ENCODE data around the gene WDSUB1. TPM values are rescaled to one million over a fixed set of nuclear protein-coding genes. Genes with fewer than 3 reads are reported as not detected.
A peak's percentile ranks its signal among the peaks of the same experiment; 100 is the strongest.

Gene WDSUB1
- total and polyA plus RNA-seq, 9 of the 15 experiments (the other 6 are each of a cell fraction or from before 2014, with no cell fraction given) = 5.2 to 13.7 (median 9.4) TPM

- TF ChIP-seq NR2C2 (CRISPR knock-in tag; IDR thresholded peaks at IDR 0.05) (no peak), NR2C2 (tag; IDR thresholded peaks at IDR 0.05) (no peak), BHLHE40 (IDR thresholded peaks at IDR 0.05; ENCODE audit: low read length) (no peak), NEUROD1 (IDR thresholded peaks at IDR 0.05; ENCODE audit: borderline replicate concordance, low read depth, low read length, partially characterized antibody) (no peak), ZNF511 (CRISPR knock-in tag; IDR thresholded peaks at IDR 0.05) (no peak), TARDBP (IDR thresholded peaks at IDR 0.05) (no peak)
Observed at GRCh38 chr2:159227467-159227866, 59.0 kb downstream of the WDSUB1 start (continued).

- BruUV-seq (replicated peaks) = no TSS peak
- Histone ChIP-seq H3K9ac (ENCODE audit: insufficient read depth in 1 of 2, low read depth in 2 of 2, low read length in 2 of 2) (no peak overlapping the region), H4K20me1 (replicated peaks; ENCODE audit: control insufficient read depth, insufficient read depth, low read length) (no peaks in the 10 kb centered on the region), H3K9me1 (ENCODE audit: control insufficient read depth, insufficient read depth, low read length) (no peaks in the 10 kb centered on the region), H3K27ac (ENCODE audit: extremely low read depth, low read depth, low read length) (peak overlapping the region; percentile 25; the same call in 1 of the 3 replicates), H3K27me3 (ENCODE audit: control insufficient read depth in 2 of 2, insufficient read depth in 2 of 2, low read length in 2 of 2) (no peaks in the 10 kb centered on the region), H3K79me2 (ENCODE audit: control insufficient read depth, insufficient read depth, low read length) (no peaks in the 10 kb centered on the region), H3K4me2 (ENCODE audit: insufficient read depth, low read length) (no peak overlapping the region), H3K36me3 (ENCODE audit: control insufficient read depth, insufficient read depth, low read length) (no peaks in the 10 kb centered on the region), H3K4me1 (replicated peaks in 1 of 2; ENCODE audit: control insufficient read depth in 2 of 2, insufficient read depth in 2 of 2, low read length in 2 of 2) (peaks cover 6 to 7% of the 10 kb centered on the region in 2 experiments), H3K4me3 (no peak overlapping the region), H2AFZ (ENCODE audit: low read depth, low read length) (peak overlapping the region; percentile 79), H3K9me3 (replicated peaks; ENCODE audit: control insufficient read depth, insufficient read depth, low read depth, low read length) (no peaks in the 10 kb centered on the region)
- ChIA-PET CTCF (ENCODE audit: low intra/inter-chr PET ratio) (no interaction called here), POLR2A (interaction anchor here (0.6 to 1.4 kb wide), 5 partner anchors 9 to 371 kb away, joined by 3 to 6 read pairs (median 3); no protein-coding TSS in a partner anchor)
- peak in 1 of 4 experiments; percentile 36 for DNase-seq (ENCODE audit: extremely low read depth in 1 of 4, low spot score in 3 of 4)
- in situ Hi-C loops (cut with MboI) (no loop called here), intact Hi-C loops (cut with micrococcal nuclease) (no loop called here)
- no peak for FAIRE-seq
- peak; percentile 22; the same call in 2 of the 3 replicates for ATAC-seq
- 0 out of 2 replicates have a peak, but pooled peaks have one; percentile 16 for TF ChIP-seq EP400 (IDR thresholded peaks at IDR 0.05)
- no peak for TF ChIP-seq ARHGAP35 (IDR thresholded peaks at IDR 0.05; ENCODE audit: partially characterized antibody)
- TF ChIP-seq LARP7 (IDR thresholded peaks at IDR 0.05) = no peak
- TF ChIP-seq HDGF (IDR thresholded peaks at IDR 0.05) = no peak
- TF ChIP-seq SMAD2 (IDR thresholded peaks at IDR 0.05; ENCODE audit: low read depth, low read length) = no peak
- TF ChIP-seq CBX1 (IDR thresholded peaks at IDR 0.05; ENCODE audit: low read depth) = 0 out of 2 replicates have a peak, but pooled peaks have one; percentile 28
- TF ChIP-seq ZNF79 (CRISPR knock-in tag; IDR thresholded peaks at IDR 0.05; ENCODE audit: low read depth) = no peak
- TF ChIP-seq ZNF584 (CRISPR knock-in tag; IDR thresholded peaks at IDR 0.05; ENCODE audit: low read depth) = no peak
- no peak for TF ChIP-seq CEBPG (CRISPR knock-in tag; IDR thresholded peaks at IDR 0.05)
- TF ChIP-seq CEBPG (tag; conservative IDR thresholded peaks at IDR 0.05 in 1 of 2, IDR thresholded peaks at IDR 0.05 in 1 of 2) = no peak
- TF ChIP-seq NFIC (IDR thresholded peaks at IDR 0.05) = 0 out of 2 replicates have a peak, but pooled peaks have one; percentile 11
- TF ChIP-seq FOXK1 (CRISPR knock-in tag; IDR thresholded peaks at IDR 0.05; ENCODE audit: borderline replicate concordance) = no peak
- no peak for TF ChIP-seq GABPB1 (CRISPR knock-in tag; IDR thresholded peaks at IDR 0.05)
- 0 out of 2 replicates have a peak, but pooled peaks have one; percentile 16 for TF ChIP-seq SMARCC2 (IDR thresholded peaks at IDR 0.05; ENCODE audit: low read depth)
- no peak for TF ChIP-seq ZNF398 (CRISPR knock-in tag; IDR thresholded peaks at IDR 0.05)
Observed at GRCh38 chr2:159226608-159227385, 59.7 kb downstream of the WDSUB1 start.

All from K562 (cell line).